NCI-H1092 (cell line): Measurements from ENCODE around the gene CDX1.

Experiments
- DNase-seq: peaks from one replicate; lab custom pipeline; 2025; lab: John Stamatoyannopoulos, UW

Gene CDX1

GRCh38 chr5:150184006-150184405, 17.4 kb downstream of the CDX1 start:
- no peak for DNase-seq

- DNase-seq = no peak
Observed at GRCh38 chr5:150184990-150185912, 18.7 kb downstream of the CDX1 start.

GRCh38 chr5:150186137-150186536, 19.6 kb downstream of the CDX1 start:
- DNase-seq = no peak

- no peak for DNase-seq
Observed at GRCh38 chr5:150186897-150187296, 20.3 kb downstream of the CDX1 start.

- no peak for DNase-seq
Observed at GRCh38 chr5:150188146-150188842, 21.7 kb downstream of the CDX1 start.

GRCh38 chr5:150189326-150189725, 22.7 kb downstream of the CDX1 start:
- no peak for DNase-seq

- DNase-seq = no peak
Observed at GRCh38 chr5:150189728-150190502, 23.3 kb downstream of the CDX1 start, which contains the start of gene SLC6A7. Gene SLC6A7 (plus strand): TSS chr5:150190062. CDS start chr5:150190328, 266 bp downstream.

GRCh38 chr5:150190503-150190979, 24.0 kb downstream of the CDX1 start:
- no peak for DNase-seq

GRCh38 chr5:150190987-150191386, 24.4 kb downstream of the CDX1 start:
- no peak for DNase-seq

- DNase-seq = no peak
Observed at GRCh38 chr5:150192462-150192861, 25.9 kb downstream of the CDX1 start.

GRCh38 chr5:150195736-150196485, 29.3 kb downstream of the CDX1 start:
- DNase-seq = no peak

GRCh38 chr5:150196514-150196913, 29.9 kb downstream of the CDX1 start:
- DNase-seq = no peak

GRCh38 chr5:150196986-150197385, 30.4 kb downstream of the CDX1 start:
- no peak for DNase-seq

GRCh38 chr5:150197476-150197875, 30.9 kb downstream of the CDX1 start:
- no peak for DNase-seq

- no peak for DNase-seq
Observed at GRCh38 chr5:150202501-150202900, 35.9 kb downstream of the CDX1 start.

GRCh38 chr5:150203832-150204589, 37.4 kb downstream of the CDX1 start:
- no peak for DNase-seq

- DNase-seq = no peak
Observed at GRCh38 chr5:150204590-150204960, 38.0 kb downstream of the CDX1 start.

GRCh38 chr5:150206098-150206778, 39.7 kb downstream of the CDX1 start:
- no peak for DNase-seq

GRCh38 chr5:150206779-150207115, 40.2 kb downstream of the CDX1 start:
- DNase-seq = no peak
